Gastrocnemius medialis (tissue), 4 donors: ENCODE results near the gene TRIM15. TPM values are rescaled to one million over a fixed set of nuclear protein-coding genes. Genes with fewer than 3 reads are reported as not detected.

Experiments
- ATAC-seq, 2 donors: fragments of 150-250 bp; one replicate each; pipeline ENCODE4 v1.9.1; 2016
- DNase-seq, 2 donors: peaks; one replicate each; pipeline ENCODE4 v3.0.0-alpha.2; 2019
- H3K27ac ChIP-seq, 4 donors: fragments of 200-600 bp; sonication (generic); 1 replicate in 1 of 4; 2 replicates in 3 of 4; pipeline ENCODE4 v1.5.1; 2016 to 2018; ENCODE audit warnings: mild to moderate bottlenecking in 2 of 4, moderate library complexity in 1 of 4
- H3K27me3 ChIP-seq, 3 donors: fragments of 200-600 bp; sonication (generic) in 2 of 3; 1 replicate in 1 of 3; 2 replicates in 2 of 3; pipeline versions ENCODE4 v1.5.1 to v1.6.0; 2016 to 2019; ENCODE audit warnings: mild to moderate bottlenecking in 1 of 3, moderate library complexity in 1 of 3
- H3K36me3 ChIP-seq, 2 donors: fragments of 200-600 bp; sonication (generic) in 1 of 2; one replicate each; pipeline ENCODE4 v1.5.1; 2017 to 2018
- H3K4me1 ChIP-seq, 2 donors: fragments of 200-600 bp; sonication (generic) in 1 of 2; one replicate each; pipeline ENCODE4 v1.5.1; 2016 to 2017; ENCODE audit warnings: mild to moderate bottlenecking in 2 of 2
- H3K4me3 ChIP-seq, 4 donors: fragments of 200-600 bp; sonication (generic) in 3 of 4; 1 replicate in 1 of 4; 2 replicates in 3 of 4; pipeline ENCODE4 v1.5.1; 2016 to 2019; ENCODE audit warnings: mild to moderate bottlenecking in 2 of 4
- H3K9me3 ChIP-seq, 3 donors: fragments of 200-600 bp; sonication (generic) in 2 of 3; 1 replicate in 1 of 3; 2 replicates in 2 of 3; pipeline ENCODE4 v1.5.1; 2016 to 2019
- POLR2A ChIP-seq, 2 donors: fragments of 450-650 bp; IDR thresholded peaks; one replicate each; pipeline ENCODE4 v1.6.1; 2017; ENCODE audit warnings: antibody characterized with exemption in 2 of 2, mild to moderate bottlenecking in 2 of 2, moderate library complexity in 2 of 2
- in situ Hi-C, 4 donors: fragments of 200-750 bp; cut with MboI; loops; one replicate each; pipeline versions ENCODE4 v1.15.0 to v1.8.0; 2017; ENCODE audit warnings: low sequenced_read_pairs in 4 of 4
- intact Hi-C: fragments of 100-400 bp; cut with DNase I; formaldehyde crosslinking; loops from one replicate; pipeline ENCODE4 v1.15.1; 2023; ENCODE audit warnings: low total_unique reads
- total RNA-seq, 4 donors: library from RNA; depleted of rRNA; stranded (reverse); fragments of >200 nt; gene quantifications; one replicate each; pipeline versions ENCODE4 v1.1.0 to v1.2.3, GENCODE V29; 2016
- TF ChIP-seq, protein P1 (sequence below), 5 experiments: fragments of 450-650 bp in 3 of 5; fragments of 200-600 bp in 2 of 5; sonication (generic) in 2 of 5; IDR thresholded peaks in 4 of 5; conservative IDR thresholded peaks in 1 of 5; 1 replicate in 4 of 5; 2 replicates in 1 of 5; pipeline ENCODE4 v1.5.1; 2016 to 2019; ENCODE audit warnings: antibody characterized with exemption in 5 of 5, mild to moderate bottlenecking in 3 of 5, moderate library complexity in 3 of 5

Gene TRIM15
- total RNA-seq, 4 donors from 2014 or later, result 0.12 TPM; not detected in 3

DNA sequence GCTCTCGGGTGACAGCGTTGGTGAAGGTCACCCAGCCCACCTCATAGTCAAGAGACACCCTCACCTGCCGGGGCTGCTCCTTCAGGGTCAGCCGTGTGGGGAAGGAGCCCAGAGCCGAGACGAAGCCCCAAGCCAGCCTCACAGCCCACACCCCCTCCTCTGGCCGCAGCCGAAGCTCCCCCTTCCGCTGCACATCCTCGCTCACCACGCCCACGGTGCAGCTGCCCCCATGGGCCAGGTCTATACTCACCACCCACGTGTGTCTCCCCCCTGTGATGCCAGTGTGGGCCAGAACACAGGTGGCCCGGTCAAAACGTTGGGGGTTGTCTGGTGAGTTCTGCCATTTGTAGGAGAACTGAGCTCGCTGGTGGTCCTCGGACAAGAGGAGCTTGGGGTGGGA is 9.3 kb upstream of the TRIM15 start:
- no peak for ATAC-seq
- no peak overlapping the region for H3K27ac ChIP-seq
- peaks cover 0 to 6% of the 10 kb centered on the region in 2 donors for H3K4me1 ChIP-seq
- no peak for DNase-seq
- intact Hi-C loops, result no loop called here
- no peaks in the 10 kb centered on the region for H3K9me3 ChIP-seq
- H3K27me3 ChIP-seq, result peaks cover 0 to 14% (median 0%) of the 10 kb centered on the region in 3 donors
- H3K36me3 ChIP-seq, result no peaks in the 10 kb centered on the region
- TF ChIP-seq, protein P1, sequence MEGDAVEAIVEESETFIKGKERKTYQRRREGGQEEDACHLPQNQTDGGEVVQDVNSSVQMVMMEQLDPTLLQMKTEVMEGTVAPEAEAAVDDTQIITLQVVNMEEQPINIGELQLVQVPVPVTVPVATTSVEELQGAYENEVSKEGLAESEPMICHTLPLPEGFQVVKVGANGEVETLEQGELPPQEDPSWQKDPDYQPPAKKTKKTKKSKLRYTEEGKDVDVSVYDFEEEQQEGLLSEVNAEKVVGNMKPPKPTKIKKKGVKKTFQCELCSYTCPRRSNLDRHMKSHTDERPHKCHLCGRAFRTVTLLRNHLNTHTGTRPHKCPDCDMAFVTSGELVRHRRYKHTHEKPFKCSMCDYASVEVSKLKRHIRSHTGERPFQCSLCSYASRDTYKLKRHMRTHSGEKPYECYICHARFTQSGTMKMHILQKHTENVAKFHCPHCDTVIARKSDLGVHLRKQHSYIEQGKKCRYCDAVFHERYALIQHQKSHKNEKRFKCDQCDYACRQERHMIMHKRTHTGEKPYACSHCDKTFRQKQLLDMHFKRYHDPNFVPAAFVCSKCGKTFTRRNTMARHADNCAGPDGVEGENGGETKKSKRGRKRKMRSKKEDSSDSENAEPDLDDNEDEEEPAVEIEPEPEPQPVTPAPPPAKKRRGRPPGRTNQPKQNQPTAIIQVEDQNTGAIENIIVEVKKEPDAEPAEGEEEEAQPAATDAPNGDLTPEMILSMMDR (IDR thresholded peaks at IDR 0.05 in 4 of 5, conservative IDR thresholded peaks at IDR 0.05 in 1 of 5), result no peak
- no peak for TF ChIP-seq POLR2A (IDR thresholded peaks at IDR 0.05)
- no peak overlapping the region for H3K4me3 ChIP-seq
- in situ Hi-C loops, result loop anchor here in 1 of 4 donors (25.0 kb wide), 1 partner anchor 317 kb away; the partner anchor contains the start of gene HLA-G

DNA sequence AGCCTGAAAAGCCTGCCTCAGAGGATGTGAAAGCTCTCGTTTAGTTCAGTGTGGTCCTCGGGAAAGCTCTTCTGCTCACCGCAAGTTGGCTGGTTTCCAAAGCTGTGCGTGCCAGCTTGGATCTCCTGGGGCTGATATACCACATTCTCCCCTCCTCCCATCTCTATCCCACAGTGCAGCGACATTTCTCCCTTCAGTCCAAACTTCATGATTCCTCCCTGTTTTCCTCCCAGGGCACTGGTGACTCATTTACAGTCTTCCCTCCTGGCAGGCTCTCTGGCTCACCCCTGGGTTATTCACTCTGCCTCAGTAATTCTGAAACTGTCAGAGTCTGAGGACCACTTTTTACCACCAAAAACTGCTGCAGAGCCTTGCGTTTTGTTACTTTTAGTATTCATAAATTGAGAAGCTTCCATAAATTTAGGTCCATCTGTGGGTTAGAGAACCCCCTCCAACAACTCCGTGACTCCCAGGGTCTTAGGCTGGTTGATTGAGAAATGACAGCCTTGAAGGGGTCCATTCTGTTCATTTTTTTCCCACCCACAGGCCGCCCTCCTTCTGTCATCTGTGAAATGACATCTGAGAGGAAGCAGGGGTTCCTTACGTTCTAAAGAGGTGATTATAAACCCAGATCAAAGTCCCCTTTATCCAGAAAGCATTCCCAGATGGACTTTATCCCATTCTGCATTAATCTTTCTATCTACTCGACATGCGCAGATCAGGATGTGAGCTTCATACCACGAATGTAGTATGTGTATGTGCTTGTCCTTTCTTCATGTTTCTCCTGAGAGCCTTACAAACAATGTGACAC is 8.4 kb upstream of the TRIM15 start:
- intact Hi-C loops (no loop called here), in situ Hi-C loops (loop anchor here in 1 of 4 donors (25.0 kb wide), 1 partner anchor 318 kb away; the partner anchor contains the start of gene HLA-G)
- Histone ChIP-seq H3K9me3 (no peaks in the 10 kb centered on the region), H3K4me3 (no peak overlapping the region), H3K27me3 (peaks cover 0 to 14% (median 0%) of the 10 kb centered on the region in 3 donors), H3K27ac (no peak overlapping the region), H3K4me1 (peaks cover 0 to 6% of the 10 kb centered on the region in 2 donors), H3K36me3 (no peaks in the 10 kb centered on the region)
- TF ChIP-seq, protein P1 (IDR thresholded peaks at IDR 0.05 in 4 of 5, conservative IDR thresholded peaks at IDR 0.05 in 1 of 5), result no peak
- no peak for TF ChIP-seq POLR2A (IDR thresholded peaks at IDR 0.05)
- ATAC-seq, result no peak
- no peak for DNase-seq

DNA sequence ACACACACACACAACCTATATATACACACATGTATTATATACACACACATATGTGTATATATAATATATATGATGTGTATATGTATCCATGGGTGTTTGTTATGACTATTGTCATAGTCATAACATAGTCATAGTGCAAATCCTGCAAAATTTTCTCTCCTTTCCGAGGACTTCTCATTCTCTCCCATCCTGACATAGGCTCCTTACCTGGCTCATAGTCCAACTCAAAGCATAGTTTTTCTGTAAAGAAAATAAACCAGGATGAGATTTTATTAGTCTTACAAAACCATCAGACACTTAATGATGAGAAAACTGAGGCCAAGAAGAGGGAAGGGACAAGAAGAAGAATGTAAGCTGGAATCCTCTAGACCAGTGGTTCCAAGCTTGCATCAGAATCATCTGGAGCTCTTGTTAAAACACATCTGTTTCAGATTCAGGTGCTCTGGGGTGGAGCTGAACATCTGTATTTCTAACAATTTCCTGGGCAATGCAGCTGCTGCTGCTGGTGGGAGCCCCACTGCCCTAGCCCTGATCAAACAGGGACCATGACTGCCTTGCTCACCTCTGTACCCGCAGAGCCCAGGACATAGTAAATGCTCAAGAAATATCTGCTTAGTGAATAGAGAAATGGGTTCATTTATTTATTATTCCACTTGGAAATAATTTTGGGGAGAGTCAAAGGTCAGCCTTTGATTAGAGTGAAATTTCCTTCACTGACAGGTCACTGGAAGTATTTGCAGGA is 7.7 kb upstream of the TRIM15 start:
- in situ Hi-C loops, result loop anchor here in 1 of 4 donors (25.0 kb wide), 1 partner anchor 318 kb away; the partner anchor contains the start of gene HLA-G
- Histone ChIP-seq H3K9me3 (no peaks in the 10 kb centered on the region), H3K36me3 (no peaks in the 10 kb centered on the region), H3K27ac (no peak overlapping the region), H3K4me1 (peaks cover 0 to 6% of the 10 kb centered on the region in 2 donors), H3K27me3 (peaks cover 0 to 14% (median 0%) of the 10 kb centered on the region in 3 donors), H3K4me3 (no peak overlapping the region)
- no peak for DNase-seq
- no peak for ATAC-seq
- TF ChIP-seq, protein P1 (IDR thresholded peaks at IDR 0.05 in 4 of 5, conservative IDR thresholded peaks at IDR 0.05 in 1 of 5), result no peak
- TF ChIP-seq POLR2A (IDR thresholded peaks at IDR 0.05), result no peak
- intact Hi-C loops, result no loop called here

DNA sequence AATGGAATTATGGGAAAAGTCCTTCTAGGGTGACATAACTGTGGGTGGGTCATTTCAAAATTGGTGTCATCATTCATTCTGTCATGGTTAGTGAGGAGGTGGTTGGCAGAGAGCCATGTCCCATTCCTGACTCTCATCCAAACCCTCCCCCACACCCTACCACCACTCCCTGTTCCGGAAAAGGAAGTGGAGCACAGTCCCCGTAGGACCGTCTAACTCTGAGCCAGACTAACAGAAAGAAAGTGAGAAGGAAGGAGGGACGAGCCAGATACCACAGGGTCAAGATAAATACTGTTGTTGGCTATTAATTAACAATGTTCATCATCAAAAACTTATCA is 7.1 kb upstream of the TRIM15 start:
- in situ Hi-C loops, result loop anchor here in 1 of 4 donors (25.0 kb wide), 1 partner anchor 319 kb away; the partner anchor contains the start of gene HLA-G
- TF ChIP-seq, protein P1 (IDR thresholded peaks at IDR 0.05 in 4 of 5, conservative IDR thresholded peaks at IDR 0.05 in 1 of 5), result no peak
- no peak for TF ChIP-seq POLR2A (IDR thresholded peaks at IDR 0.05)
- H3K9me3 ChIP-seq, result no peaks in the 10 kb centered on the region
- intact Hi-C loops, result no loop called here
- H3K27ac ChIP-seq, result no peak overlapping the region
- peaks cover 0 to 6% of the 10 kb centered on the region in 2 donors for H3K4me1 ChIP-seq
- H3K4me3 ChIP-seq, result no peak overlapping the region
- DNase-seq (peak; percentile 8 to 19), ATAC-seq (no peak)
- peaks cover 0 to 14% (median 0%) of the 10 kb centered on the region in 3 donors for H3K27me3 ChIP-seq
- no peaks in the 10 kb centered on the region for H3K36me3 ChIP-seq
